GM12873 (cell line): Measurements from ENCODE around the gene PCDHB14.
"Not testable (repeated sequence)": the region's sequence is repeated elsewhere in the genome, so short reads cannot be mapped to it uniquely, and the experiment has no call there.

Experiments
- TF ChIP-seq, protein P1 (sequence below): IDR thresholded peaks from 2 replicates; pipeline ENCODE4 v1.5.1; 2012; ENCODE audit warnings: low read depth, mild to moderate bottlenecking, moderate library complexity, low read length, control low read depth; ENCODE audit not compliant: insufficient read depth; ENCODE audit errors: missing control alignments

Gene PCDHB14

DNA sequence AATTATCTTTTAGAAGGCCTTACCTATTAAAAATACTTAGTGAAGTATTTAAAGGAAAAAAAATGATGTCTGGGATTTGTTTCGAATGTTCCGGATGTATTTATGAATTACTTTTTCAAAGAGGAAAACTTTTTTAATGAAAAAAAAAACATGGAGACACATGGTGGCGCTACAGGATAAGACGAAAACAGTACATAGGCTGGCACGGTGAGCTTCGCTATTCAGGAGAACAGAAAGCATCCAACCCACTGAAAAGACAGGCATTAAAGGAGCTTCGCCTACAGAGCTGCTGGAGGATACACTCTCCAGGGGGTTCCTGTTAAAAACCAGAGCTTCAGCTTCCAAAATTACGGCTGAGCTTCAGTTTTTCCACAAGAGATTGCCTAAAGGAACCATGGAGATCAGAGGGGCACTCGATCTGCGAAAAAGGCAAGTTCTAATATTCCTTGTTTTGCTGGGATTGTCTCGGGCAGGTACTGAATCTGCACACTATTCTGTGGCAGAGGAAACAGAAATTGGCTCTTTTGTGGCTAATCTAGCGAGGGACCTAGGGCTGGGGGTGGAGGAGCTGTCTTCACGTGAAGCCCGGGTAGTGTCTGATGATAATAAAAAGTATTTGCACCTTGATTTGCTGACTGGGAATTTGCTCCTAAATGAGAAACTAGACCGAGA, at the start of gene PCDHB14:
TSS of gene PCDHB14 (plus strand) at position 232 of the 672 bp plus-strand sequence. CDS start at position 395, 163 bp downstream.
- TF ChIP-seq, protein P1, sequence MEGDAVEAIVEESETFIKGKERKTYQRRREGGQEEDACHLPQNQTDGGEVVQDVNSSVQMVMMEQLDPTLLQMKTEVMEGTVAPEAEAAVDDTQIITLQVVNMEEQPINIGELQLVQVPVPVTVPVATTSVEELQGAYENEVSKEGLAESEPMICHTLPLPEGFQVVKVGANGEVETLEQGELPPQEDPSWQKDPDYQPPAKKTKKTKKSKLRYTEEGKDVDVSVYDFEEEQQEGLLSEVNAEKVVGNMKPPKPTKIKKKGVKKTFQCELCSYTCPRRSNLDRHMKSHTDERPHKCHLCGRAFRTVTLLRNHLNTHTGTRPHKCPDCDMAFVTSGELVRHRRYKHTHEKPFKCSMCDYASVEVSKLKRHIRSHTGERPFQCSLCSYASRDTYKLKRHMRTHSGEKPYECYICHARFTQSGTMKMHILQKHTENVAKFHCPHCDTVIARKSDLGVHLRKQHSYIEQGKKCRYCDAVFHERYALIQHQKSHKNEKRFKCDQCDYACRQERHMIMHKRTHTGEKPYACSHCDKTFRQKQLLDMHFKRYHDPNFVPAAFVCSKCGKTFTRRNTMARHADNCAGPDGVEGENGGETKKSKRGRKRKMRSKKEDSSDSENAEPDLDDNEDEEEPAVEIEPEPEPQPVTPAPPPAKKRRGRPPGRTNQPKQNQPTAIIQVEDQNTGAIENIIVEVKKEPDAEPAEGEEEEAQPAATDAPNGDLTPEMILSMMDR = no peak

DNA sequence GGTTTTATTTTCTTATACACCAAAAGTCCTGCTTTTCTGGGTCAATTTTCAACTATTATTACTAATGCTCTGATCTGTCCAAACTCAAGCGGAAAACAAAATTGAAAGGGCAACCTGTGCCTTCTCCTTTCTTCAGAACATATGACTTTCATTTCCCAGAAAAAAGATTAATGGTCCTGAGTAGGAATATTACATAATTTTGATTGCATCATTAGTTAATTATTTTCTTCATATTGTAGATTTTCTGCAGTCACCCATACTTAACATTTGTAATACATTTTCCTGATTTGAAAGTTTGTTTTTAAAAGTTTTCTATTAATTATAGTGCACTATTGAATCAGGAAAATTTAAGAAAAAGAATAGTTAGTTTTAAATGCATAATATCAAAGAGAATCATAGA, 47.2 kb upstream of the PCDHB14 start:
- TF ChIP-seq, protein P1 = no peak

DNA sequence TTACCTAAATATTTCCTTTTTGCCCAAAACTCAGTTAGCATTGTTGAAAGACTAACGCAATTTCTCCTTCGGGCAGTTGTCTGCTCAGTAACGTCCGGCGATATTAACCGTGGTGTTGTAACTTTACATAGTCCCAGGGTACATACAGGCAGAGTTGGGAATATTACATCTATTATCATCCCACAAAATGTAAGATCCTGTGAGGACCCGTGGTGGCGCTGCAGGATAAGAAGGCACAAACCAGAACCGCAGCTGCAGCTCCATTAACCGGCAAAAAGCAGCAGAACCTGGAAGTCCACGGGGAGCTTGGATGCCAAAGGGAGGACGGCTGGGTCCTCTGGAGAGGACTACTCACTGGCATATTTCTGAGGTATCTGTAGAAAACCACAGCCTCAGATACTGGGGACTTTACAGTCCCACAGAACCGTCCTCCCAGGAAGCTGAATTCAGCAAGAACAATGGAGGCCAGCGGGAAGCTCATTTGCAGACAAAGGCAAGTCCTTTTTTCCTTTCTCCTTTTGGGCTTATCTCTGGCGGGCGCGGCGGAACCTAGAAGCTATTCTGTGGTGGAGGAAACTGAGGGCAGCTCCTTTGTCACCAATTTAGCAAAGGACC, 45.5 kb upstream of the PCDHB14 start, which contains the start of gene PCDHB8:
TSS of gene PCDHB8 (plus strand) at position 214 of the 615 bp plus-strand sequence. CDS start at position 459, 245 bp downstream.
- TF ChIP-seq, protein P1 = not testable (repeated sequence)

DNA sequence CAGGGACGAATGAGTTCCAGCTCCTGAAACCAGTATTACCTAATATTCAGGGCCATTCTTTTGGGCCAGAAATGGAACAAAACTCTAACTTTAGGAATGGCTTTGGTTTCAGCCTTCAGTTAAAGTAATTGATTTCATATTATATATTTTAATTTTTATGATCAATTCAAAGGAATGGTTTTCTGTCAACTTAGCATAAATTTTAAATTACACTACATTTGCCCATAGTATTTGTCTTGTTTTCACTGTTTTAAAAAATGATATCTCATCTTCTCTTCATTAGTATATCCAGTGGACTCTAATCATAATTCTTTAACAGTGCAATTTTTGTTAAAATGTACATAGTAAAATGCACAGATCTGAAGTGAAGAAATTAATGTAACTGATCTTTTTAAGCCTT, 42.8 kb upstream of the PCDHB14 start:
- TF ChIP-seq, protein P1 = no peak

DNA sequence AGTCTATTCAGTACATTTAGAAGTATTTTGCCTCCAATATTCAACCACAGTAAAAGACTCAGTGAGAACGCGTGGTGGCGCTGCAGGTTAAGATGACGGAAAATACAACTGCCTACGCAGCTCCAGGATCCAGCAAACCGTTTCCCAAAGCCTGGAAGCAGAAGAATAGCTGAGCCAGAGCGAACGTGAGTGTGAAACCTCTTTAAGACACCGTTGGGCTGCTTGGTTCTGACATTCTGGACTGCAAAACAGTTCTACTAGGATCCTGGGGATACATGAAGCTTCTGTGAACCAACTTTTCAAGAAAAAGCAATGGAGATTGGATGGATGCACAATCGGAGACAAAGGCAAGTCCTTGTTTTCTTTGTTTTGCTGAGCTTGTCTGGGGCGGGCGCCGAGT, 40.9 kb upstream of the PCDHB14 start, which contains the start of gene PCDHB16:
TSS of gene PCDHB16 (plus strand) at position 140 of the 400 bp plus-strand sequence. CDS start at position 313, 173 bp downstream.
- TF ChIP-seq, protein P1 = peak; percentile 25

DNA sequence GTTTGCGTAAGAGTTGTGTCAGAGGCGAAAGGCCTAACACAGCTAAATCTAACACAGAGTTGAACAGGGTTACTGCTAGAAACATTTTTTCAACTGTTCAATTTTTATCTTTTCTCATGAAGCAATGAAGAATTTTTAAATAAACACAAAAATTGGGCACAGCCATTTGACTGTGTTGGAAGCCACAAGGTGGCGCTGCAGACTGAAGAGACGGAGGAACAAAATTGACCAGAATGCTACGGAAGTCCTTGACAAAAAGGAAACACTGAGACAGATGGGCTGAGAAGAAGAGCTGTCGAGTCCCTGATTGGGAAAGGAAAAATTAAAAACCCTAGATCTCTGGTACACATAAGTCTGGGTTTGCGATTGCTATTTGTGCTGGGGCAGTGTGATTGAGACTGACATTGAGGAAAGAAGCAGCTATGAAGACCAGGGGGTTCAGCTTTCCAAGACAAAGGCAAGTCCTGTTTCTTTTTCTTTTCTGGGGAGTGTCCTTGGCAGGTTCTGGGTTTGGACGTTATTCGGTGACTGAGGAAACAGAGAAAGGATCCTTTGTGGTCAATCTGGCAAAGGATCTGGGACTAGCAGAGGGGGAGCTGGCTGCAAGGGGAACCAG, 36.1 kb upstream of the PCDHB14 start, which contains the start of gene PCDHB9:
TSS of gene PCDHB9 (plus strand) at position 265 of the 616 bp plus-strand sequence. CDS start at position 423, 158 bp downstream.
- TF ChIP-seq, protein P1 = peak; percentile 53
